Left ventricle myocardium inferior (tissue), 1 donor: ENCODE data around the gene ERCC1. TPM values are rescaled to one million over a fixed set of nuclear protein-coding genes. Genes with fewer than 3 reads are reported as not detected.

Experiments used
- DNase-seq: peaks from one replicate; pipeline ENCODE4 v3.0.0-alpha.2; 2020
- H3K27ac ChIP-seq: fragments of 200-600 bp; replicated peaks from 2 replicates; pipeline ENCODE4 v1.8.0; 2021
- H3K27me3 ChIP-seq: fragments of 200-600 bp; 2 replicates; pipeline ENCODE4 v1.8.0; 2021; ENCODE audit warnings: low read depth
- H3K36me3 ChIP-seq: fragments of 200-600 bp; 2 replicates; pipeline ENCODE4 v1.8.0; 2021
- H3K4me1 ChIP-seq: fragments of 200-600 bp; 2 replicates; pipeline ENCODE4 v1.8.0; 2021
- H3K4me3 ChIP-seq: fragments of 200-600 bp; 2 replicates; pipeline ENCODE4 v1.8.0; 2021; ENCODE audit warnings: mild to moderate bottlenecking, moderate library complexity
- H3K9me3 ChIP-seq: fragments of 200-600 bp; replicated peaks from 2 replicates; pipeline ENCODE4 v1.8.0; 2021
- intact Hi-C: fragments of 100-400 bp; cut with micrococcal nuclease; formaldehyde crosslinking; loops from one replicate; pipeline ENCODE4 v1.11.0; 2022
- total RNA-seq: library from RNA; stranded (reverse); fragmentation: NEBNext Ultra II Directional; extraction: Animal tissue kit (Norgen Biotek cat#: 25700); gene quantifications from one replicate; pipeline ENCODE4 v1.2.1, GENCODE V29; 2021
- TF ChIP-seq, protein P1 (sequence below): fragments of 200-600 bp; IDR thresholded peaks from 2 replicates; pipeline ENCODE4 v1.8.0; 2021; ENCODE audit warnings: antibody characterized with exemption, mild to moderate bottlenecking, borderline replicate concordance
- donor health status: DM: no; HTN: yes; CAD: no; lungs with severe emphysema.

ERCC1 gene
- total RNA-seq, 1 donor from 2014 or later = 108 TPM

GRCh38 chr19:45370410-45371204 is 53.1 kb downstream of the ERCC1 start, which contains the start of gene ERCC2:
Gene ERCC2, minus strand, starts transcription at chr19:45370573. Its CDS starts 33 bp downstream, at chr19:45370540.
- TF ChIP-seq, protein P1, sequence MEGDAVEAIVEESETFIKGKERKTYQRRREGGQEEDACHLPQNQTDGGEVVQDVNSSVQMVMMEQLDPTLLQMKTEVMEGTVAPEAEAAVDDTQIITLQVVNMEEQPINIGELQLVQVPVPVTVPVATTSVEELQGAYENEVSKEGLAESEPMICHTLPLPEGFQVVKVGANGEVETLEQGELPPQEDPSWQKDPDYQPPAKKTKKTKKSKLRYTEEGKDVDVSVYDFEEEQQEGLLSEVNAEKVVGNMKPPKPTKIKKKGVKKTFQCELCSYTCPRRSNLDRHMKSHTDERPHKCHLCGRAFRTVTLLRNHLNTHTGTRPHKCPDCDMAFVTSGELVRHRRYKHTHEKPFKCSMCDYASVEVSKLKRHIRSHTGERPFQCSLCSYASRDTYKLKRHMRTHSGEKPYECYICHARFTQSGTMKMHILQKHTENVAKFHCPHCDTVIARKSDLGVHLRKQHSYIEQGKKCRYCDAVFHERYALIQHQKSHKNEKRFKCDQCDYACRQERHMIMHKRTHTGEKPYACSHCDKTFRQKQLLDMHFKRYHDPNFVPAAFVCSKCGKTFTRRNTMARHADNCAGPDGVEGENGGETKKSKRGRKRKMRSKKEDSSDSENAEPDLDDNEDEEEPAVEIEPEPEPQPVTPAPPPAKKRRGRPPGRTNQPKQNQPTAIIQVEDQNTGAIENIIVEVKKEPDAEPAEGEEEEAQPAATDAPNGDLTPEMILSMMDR = no peak
- Histone ChIP-seq H3K36me3 (no peaks in the 10 kb centered on the region), H3K27me3 (no peaks in the 10 kb centered on the region), H3K9me3 (no peaks in the 10 kb centered on the region), H3K4me3 (peak within 1 kb of the TSS; percentile 98), H3K27ac (peak within 1 kb of the TSS; percentile 87), H3K4me1 (peaks cover 24% of the 10 kb centered on the region)
- peak; percentile 99 for DNase-seq
- intact Hi-C loops = no loop called here

DNA sequence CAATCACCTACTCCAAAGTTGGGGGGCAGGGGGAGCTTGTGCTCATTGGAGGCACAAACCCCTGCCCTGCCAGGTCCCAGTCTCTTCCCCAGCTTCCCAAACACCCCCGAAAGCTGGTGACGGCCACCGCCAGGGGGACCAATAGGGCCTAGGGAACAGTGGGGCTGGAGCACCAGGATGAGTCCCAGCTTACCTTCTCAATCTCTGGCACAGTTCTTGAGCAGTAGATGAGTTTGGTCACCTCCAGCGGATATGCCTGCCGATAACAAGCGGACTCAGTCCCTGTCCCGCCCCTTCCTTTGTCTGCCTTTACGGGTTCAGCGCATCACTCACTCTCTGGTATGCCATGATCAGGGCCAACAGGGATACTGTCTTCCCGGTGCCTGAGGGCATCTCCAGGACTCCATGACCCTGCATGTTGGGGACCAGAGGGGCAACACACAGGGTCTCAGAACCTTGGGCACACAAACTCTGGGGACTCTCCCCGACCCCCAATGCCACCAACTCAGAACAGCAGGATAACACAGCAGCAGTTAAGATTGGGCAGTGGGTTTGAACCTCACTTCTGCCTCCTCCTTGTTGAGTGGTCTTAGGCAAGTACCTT is 54.9 kb downstream of the ERCC1 start:
- H3K4me1 ChIP-seq = peaks cover 24% of the 10 kb centered on the region
- intact Hi-C loops = no loop called here
- no peaks in the 10 kb centered on the region for H3K27me3 ChIP-seq
- peaks cover 13% of the 10 kb centered on the region for H3K36me3 ChIP-seq
- H3K9me3 ChIP-seq = no peaks in the 10 kb centered on the region
- no peak for DNase-seq
- TF ChIP-seq, protein P1 = no peak
- no peak overlapping the region for H3K4me3 ChIP-seq
- no peak overlapping the region for H3K27ac ChIP-seq

GRCh38 chr19:45368127-45368526 is 55.6 kb downstream of the ERCC1 start:
- H3K9me3 ChIP-seq = no peaks in the 10 kb centered on the region
- no peak overlapping the region for H3K27ac ChIP-seq
- no peaks in the 10 kb centered on the region for H3K27me3 ChIP-seq
- intact Hi-C loops = no loop called here
- H3K4me1 ChIP-seq = peaks cover 24% of the 10 kb centered on the region
- peaks cover 20% of the 10 kb centered on the region for H3K36me3 ChIP-seq
- DNase-seq = no peak
- no peak overlapping the region for H3K4me3 ChIP-seq
- TF ChIP-seq, protein P1 = no peak

DNA sequence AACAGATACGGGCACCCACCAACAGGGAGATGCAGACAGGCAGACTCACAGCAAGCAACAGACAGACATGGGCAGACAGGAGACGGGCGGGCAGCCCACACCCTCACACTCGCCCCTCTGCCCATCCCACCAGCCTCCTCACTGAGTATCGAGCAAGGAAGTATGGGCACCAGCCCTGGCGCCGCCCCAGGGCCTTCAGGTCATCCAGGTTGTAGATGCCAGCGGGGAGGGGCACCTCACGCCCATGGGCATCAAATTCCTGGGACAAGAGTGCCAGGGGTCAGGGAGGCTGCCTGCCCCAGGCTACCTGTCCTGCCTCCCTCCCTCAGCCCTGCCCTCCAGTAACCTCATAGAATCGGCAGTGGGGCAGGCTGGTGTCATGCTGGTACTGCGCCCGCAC is 59.0 kb downstream of the ERCC1 start:
- Histone ChIP-seq H3K27ac (no peak overlapping the region), H3K9me3 (no peaks in the 10 kb centered on the region), H3K27me3 (no peaks in the 10 kb centered on the region), H3K4me3 (no peak overlapping the region), H3K4me1 (peaks cover 9% of the 10 kb centered on the region), H3K36me3 (peaks cover 45% of the 10 kb centered on the region)
- TF ChIP-seq, protein P1 = no peak
- intact Hi-C loops = no loop called here
- DNase-seq = no peak

DNA sequence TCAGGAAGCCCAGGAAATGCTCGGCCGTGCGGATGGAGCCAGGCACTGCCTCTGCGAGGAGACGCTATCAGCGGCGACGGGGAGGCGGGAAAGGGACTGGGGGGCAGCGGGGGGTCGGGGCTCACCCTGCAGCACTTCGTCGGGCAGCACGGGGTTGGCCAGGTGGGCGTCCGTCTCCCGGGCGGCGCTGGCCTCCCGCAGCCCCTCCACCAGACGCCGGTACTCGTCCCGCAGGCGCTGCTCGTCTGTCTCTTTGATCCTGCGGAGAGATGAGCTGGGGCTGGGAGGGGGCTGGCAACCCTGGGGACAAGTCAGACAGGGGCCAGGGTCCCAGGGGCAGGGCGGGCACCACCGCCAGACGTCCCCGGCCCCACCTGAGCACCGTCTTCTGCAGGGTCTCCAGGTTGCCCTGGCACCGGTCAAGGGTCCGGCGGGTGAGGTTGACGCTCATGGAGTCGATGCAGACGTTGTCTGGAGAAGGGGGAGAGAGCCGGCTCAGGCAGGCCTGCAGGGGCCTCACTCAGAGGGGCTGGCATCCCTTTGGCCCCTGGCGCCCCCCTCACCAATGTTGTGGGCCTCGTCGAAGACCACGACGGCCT is 59.8 kb downstream of the ERCC1 start:
- Histone ChIP-seq H3K9me3 (no peaks in the 10 kb centered on the region), H3K4me3 (no peak overlapping the region), H3K36me3 (peaks cover 45% of the 10 kb centered on the region), H3K4me1 (peaks cover 2% of the 10 kb centered on the region), H3K27ac (no peak overlapping the region), H3K27me3 (no peaks in the 10 kb centered on the region)
- intact Hi-C loops = no loop called here
- TF ChIP-seq, protein P1 = no peak
- no peak for DNase-seq
